AG09309 (cell line): Measurements from ENCODE around the gene AFAP1L2.
A peak's percentile ranks its signal among the peaks of the same experiment; 100 is the strongest.

Experiments
- DNase-seq: peaks from one replicate; pipeline ENCODE4 v3.0.0-alpha.2; 2010; ENCODE audit warnings: low read depth
- H3K4me3 ChIP-seq: 2 replicates; pipeline ENCODE4 v1.5.1; 2011; ENCODE audit warnings: mild to moderate bottlenecking, low read depth, low read length, moderate library complexity; ENCODE audit not compliant: control insufficient read depth
- TF ChIP-seq, protein P1 (sequence below): IDR thresholded peaks from 2 replicates; pipeline ENCODE4 v1.5.1; 2011; ENCODE audit warnings: mild to moderate bottlenecking, low read depth, low read length, inconsistent platforms; ENCODE audit not compliant: insufficient read depth, control insufficient read depth; ENCODE audit errors: missing control alignments

Gene AFAP1L2, protein sequence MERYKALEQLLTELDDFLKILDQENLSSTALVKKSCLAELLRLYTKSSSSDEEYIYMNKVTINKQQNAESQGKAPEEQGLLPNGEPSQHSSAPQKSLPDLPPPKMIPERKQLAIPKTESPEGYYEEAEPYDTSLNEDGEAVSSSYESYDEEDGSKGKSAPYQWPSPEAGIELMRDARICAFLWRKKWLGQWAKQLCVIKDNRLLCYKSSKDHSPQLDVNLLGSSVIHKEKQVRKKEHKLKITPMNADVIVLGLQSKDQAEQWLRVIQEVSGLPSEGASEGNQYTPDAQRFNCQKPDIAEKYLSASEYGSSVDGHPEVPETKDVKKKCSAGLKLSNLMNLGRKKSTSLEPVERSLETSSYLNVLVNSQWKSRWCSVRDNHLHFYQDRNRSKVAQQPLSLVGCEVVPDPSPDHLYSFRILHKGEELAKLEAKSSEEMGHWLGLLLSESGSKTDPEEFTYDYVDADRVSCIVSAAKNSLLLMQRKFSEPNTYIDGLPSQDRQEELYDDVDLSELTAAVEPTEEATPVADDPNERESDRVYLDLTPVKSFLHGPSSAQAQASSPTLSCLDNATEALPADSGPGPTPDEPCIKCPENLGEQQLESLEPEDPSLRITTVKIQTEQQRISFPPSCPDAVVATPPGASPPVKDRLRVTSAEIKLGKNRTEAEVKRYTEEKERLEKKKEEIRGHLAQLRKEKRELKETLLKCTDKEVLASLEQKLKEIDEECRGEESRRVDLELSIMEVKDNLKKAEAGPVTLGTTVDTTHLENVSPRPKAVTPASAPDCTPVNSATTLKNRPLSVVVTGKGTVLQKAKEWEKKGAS

GRCh38 chr10:114404171-114405010, at the start of gene AFAP1L2:
Gene AFAP1L2 (minus strand): TSS chr10:114404502. CDS start chr10:114404455, 47 bp downstream.
- DNase-seq = no peak
- peak within 1 kb of the TSS; percentile 21 for H3K4me3 ChIP-seq

DNA sequence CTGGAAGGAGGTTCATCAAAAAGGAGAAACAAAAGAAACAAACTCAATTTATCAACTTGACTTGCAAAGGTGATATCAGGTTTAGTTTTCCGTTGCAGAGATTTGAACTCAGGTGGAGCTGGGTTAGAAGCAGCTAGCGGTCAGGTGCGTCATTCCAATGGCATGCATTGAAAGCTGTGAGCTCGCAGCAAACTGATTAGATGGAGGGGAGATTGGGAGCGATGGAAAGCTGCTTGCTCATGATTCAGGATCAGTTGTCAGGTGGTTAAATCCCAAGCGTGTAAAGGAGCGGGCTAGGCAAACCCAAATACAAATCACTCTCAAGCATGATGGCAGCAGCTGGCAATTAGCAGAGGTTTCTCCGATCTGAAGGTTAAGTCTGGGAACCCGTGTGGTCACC, 49.3 kb upstream of the AFAP1L2 start:
- no peak for DNase-seq
- TF ChIP-seq, protein P1, sequence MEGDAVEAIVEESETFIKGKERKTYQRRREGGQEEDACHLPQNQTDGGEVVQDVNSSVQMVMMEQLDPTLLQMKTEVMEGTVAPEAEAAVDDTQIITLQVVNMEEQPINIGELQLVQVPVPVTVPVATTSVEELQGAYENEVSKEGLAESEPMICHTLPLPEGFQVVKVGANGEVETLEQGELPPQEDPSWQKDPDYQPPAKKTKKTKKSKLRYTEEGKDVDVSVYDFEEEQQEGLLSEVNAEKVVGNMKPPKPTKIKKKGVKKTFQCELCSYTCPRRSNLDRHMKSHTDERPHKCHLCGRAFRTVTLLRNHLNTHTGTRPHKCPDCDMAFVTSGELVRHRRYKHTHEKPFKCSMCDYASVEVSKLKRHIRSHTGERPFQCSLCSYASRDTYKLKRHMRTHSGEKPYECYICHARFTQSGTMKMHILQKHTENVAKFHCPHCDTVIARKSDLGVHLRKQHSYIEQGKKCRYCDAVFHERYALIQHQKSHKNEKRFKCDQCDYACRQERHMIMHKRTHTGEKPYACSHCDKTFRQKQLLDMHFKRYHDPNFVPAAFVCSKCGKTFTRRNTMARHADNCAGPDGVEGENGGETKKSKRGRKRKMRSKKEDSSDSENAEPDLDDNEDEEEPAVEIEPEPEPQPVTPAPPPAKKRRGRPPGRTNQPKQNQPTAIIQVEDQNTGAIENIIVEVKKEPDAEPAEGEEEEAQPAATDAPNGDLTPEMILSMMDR = no peak
- H3K4me3 ChIP-seq = no peak overlapping the region

More at GRCh38 chr10:114404171-114405010, at the start of gene AFAP1L2:
- TF ChIP-seq, protein P1 = no peak

DNA sequence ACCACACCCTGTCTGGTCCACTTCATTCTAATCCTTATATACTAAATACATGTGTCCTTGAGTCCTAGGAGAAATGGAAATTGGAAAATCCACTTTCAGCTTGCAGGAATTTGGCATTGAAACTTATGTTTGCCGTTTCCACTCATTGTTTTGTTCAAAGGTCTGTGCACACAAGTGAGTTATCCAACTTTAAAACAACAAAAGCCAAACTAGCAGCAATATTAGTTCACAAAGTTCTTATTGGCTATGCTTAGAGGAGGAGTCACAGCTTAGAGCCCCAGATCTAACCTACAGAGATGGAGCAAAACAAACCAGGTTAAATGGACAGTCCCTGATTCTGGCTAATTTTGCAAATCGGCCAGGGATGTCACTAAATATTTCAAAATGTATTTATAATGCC, 44.6 kb upstream of the AFAP1L2 start:
- TF ChIP-seq, protein P1 = no peak
- H3K4me3 ChIP-seq = no peak overlapping the region
- DNase-seq = no peak

DNA sequence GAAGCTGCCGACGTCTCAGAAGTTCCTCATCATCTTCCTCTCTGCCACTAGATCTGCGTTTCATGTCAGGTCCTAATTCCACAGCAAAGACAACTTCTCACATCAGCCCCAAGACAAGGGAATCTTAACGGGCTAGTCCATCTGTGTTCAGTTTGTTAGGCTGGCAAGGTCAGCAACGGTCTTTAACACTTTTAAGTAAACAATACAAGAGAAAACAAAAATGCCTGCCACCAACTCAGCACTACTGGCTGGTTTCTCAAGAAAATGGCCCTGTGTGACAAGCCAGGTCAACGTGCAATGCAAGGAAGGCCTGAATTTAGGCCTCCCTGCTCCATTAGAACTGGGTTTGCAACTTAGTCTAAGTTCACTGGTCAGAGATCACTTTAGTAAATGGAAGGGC, 41.0 kb upstream of the AFAP1L2 start:
- no peak overlapping the region for H3K4me3 ChIP-seq
- TF ChIP-seq, protein P1 = no peak
- no peak for DNase-seq

- no peak for DNase-seq
- H3K4me3 ChIP-seq = no peak overlapping the region
- TF ChIP-seq, protein P1 = no peak
These were observed 40.5 kb upstream of the AFAP1L2 start for GRCh38 chr10:114444819-114445218.

DNA sequence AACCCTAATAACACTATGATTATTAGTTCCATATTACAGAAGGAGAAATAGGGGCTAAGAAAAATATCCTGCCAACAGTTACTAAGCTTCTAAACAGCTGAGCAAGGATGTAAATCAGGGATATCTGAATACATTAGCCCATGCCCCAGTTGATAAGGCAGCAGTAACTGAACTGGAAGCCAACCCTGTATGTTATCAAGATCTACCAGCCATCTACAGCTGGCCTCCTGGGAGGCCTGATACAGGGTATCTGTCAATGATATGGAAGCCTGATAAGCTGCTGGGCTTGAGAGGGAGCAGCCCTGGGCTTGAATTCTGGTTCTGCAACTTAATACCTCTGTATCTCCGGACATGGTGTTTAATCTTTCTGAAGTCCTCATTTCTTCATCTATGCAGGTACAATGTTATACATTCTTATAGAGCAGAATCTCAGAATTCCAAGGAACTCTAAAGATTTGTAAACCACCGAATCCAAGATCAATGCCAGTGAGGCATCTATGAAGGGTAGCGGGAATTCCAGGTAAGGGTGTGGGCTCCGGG, 37.9 kb upstream of the AFAP1L2 start:
- no peak for DNase-seq
- TF ChIP-seq, protein P1 = no peak
- no peak overlapping the region for H3K4me3 ChIP-seq
